ENCODE data around the gene DDR1.

GRCh38 chr6:30908700-30909099 is 24.4 kb downstream of the DDR1 start:
- TF ChIP-seq CTCF (IDR thresholded peaks at IDR 0.05) (no peak), POLR2A (IDR thresholded peaks at IDR 0.05) (no peak)
